SK-N-SH (cell line): Measurements from ENCODE around the gene MAPKAP1. TPM values are rescaled to one million over a fixed set of nuclear protein-coding genes. Genes with fewer than 3 reads are reported as not detected.

ENCODE experiments used
- CTCF ChIA-PET: fragments of 300-600, 350-600 bp; formaldehyde crosslinking; extraction: SDS; loops from one replicate; lab custom pipeline; 2021; lab: Yijun Ruan, JAX
- POLR2A ChIA-PET: fragments of 350-600 bp; sonication (Branson Sonifier 250); formaldehyde crosslinking; extraction: SDS; loops from one replicate; lab custom pipeline; 2020; ENCODE audit warnings: antibody characterized with exemption, inconsistent platforms; lab: Yijun Ruan, JAX
- DNase-seq: peaks from one replicate; pipeline ENCODE4 v3.0.0; 2012
- H2AFZ ChIP-seq: fragments of 200-600 bp; sonication (generic); 2 replicates; pipeline ENCODE4 v1.8.1; 2016; ENCODE audit warnings: antibody characterized with exemption, mild to moderate bottlenecking, low read depth
- H3F3A ChIP-seq: fragments of 200-600 bp; sonication (generic); replicated peaks from 2 replicates; pipeline ENCODE3; 2016; ENCODE audit warnings: antibody characterized with exemption, mild to moderate bottlenecking; ENCODE audit not compliant: insufficient read depth
- H3K27ac ChIP-seq, 2 experiments: fragments of 200-500 bp in 1 of 2; fragments of 200-600 bp in 1 of 2; sonication (Bioruptor generic) in 1 of 2; sonication (generic), shearing (Covaris generic) in 1 of 2; 2 replicates each; pipeline versions ENCODE4 v1.5.1 to v1.6.1; 2014 to 2016; ENCODE audit warnings: low read depth in 2 of 2, inconsistent platforms in 1 of 2, low read length in 1 of 2, mild to moderate bottlenecking in 1 of 2, mixed read lengths in 1 of 2
- H3K27me3 ChIP-seq: fragments of 200-600 bp; sonication (generic), shearing (Covaris generic); 2 replicates; pipeline ENCODE4 v1.6.1; 2016; ENCODE audit warnings: mixed run types; ENCODE audit not compliant: insufficient read depth
- H3K36me3 ChIP-seq, 2 experiments: fragments of 200-500 bp in 1 of 2; fragments of 200-600 bp in 1 of 2; sonication (Bioruptor generic) in 1 of 2; sonication (generic) in 1 of 2; replicated peaks in 1 of 2; 2 replicates each; pipeline versions ENCODE3 to v1.5.1; 2014 to 2016; ENCODE audit warnings: low read length in 1 of 2, mild to moderate bottlenecking in 1 of 2; ENCODE audit not compliant: insufficient read depth in 2 of 2, control insufficient read depth in 1 of 2
- H3K4me1 ChIP-seq, 2 experiments: fragments of 200-500 bp in 1 of 2; fragments of 200-600 bp in 1 of 2; sonication (Bioruptor generic) in 1 of 2; sonication (generic), shearing (Covaris generic) in 1 of 2; 2 replicates each; pipeline versions ENCODE4 v1.5.1 to v1.6.1; 2014 to 2016; ENCODE audit warnings: low read depth in 1 of 2, low read length in 1 of 2, mixed run types in 1 of 2; ENCODE audit not compliant: insufficient read depth in 2 of 2, control insufficient read depth in 1 of 2
- H3K4me2 ChIP-seq: fragments of 200-600 bp; sonication (generic), shearing (Covaris generic); 2 replicates; pipeline ENCODE4 v1.6.1; 2017; ENCODE audit warnings: mixed run types
- H3K4me3 ChIP-seq, 2 experiments: fragments of 200-500 bp in 1 of 2; fragments of 200-600 bp in 1 of 2; sonication (Bioruptor generic) in 1 of 2; sonication (generic), shearing (Covaris generic) in 1 of 2; 2 replicates each; pipeline versions ENCODE4 v1.5.1 to v1.8.1; 2014 to 2016; ENCODE audit warnings: low read depth in 2 of 2, inconsistent platforms in 1 of 2, low read length in 1 of 2, mild to moderate bottlenecking in 1 of 2, mixed read lengths in 1 of 2, moderate library complexity in 1 of 2
- H3K79me2 ChIP-seq: fragments of 200-600 bp; sonication (generic); 2 replicates; pipeline ENCODE4 v1.8.1; 2017; ENCODE audit warnings: mild to moderate bottlenecking; ENCODE audit not compliant: insufficient read depth
- H3K9ac ChIP-seq: fragments of 200-600 bp; sonication (generic); 2 replicates; pipeline ENCODE4 v1.6.1; 2017; ENCODE audit warnings: mixed run types
- H3K9me2 ChIP-seq: fragments of 200-600 bp; sonication (generic); 2 replicates; pipeline ENCODE4 v1.6.1; 2017; ENCODE audit warnings: mixed run types
- H3K9me3 ChIP-seq: fragments of 200-600 bp; sonication (generic); 2 replicates; pipeline ENCODE4 v1.6.1; 2017; ENCODE audit warnings: mixed run types, mild to moderate bottlenecking, moderate library complexity
- H4K20me1 ChIP-seq: fragments of 200-600 bp; sonication (generic); 2 replicates; pipeline ENCODE4 v1.6.1; 2017; ENCODE audit warnings: mild to moderate bottlenecking, mixed run types; ENCODE audit not compliant: insufficient read depth
- CHD2 ChIP-seq: fragments of 150-350 bp; IDR thresholded peaks from 2 replicates; pipeline ENCODE4 v1.6.1; 2018; ENCODE audit warnings: low read length; ENCODE audit not compliant: partially characterized antibody
- ELF1 ChIP-seq: IDR thresholded peaks from 2 replicates; pipeline ENCODE4 v1.4.0; 2012
- FOXJ3 ChIP-seq: sonication (generic); formaldehyde crosslinking; IDR thresholded peaks from 2 replicates; pipeline ENCODE4 v1.5.1; 2020; ENCODE audit warnings: mild to moderate bottlenecking, missing genetic modification reagents
- MXI1 ChIP-seq: IDR thresholded peaks from 2 replicates; pipeline ENCODE4 v1.6.1; 2012; ENCODE audit warnings: mild to moderate bottlenecking, low read depth, low read length, improper control_type of control experiment
- PBX3 ChIP-seq: IDR thresholded peaks from 2 replicates; pipeline ENCODE4; 2012
- POLR2AphosphoS5 ChIP-seq: IDR thresholded peaks from 2 replicates; pipeline ENCODE4 v1.6.1; 2012; ENCODE audit warnings: low read depth, low read length
- RAD21 ChIP-seq: IDR thresholded peaks from 2 replicates; pipeline ENCODE4 v1.6.1; 2012; ENCODE audit warnings: mild to moderate bottlenecking, low read length
- RFX5 ChIP-seq: IDR thresholded peaks from 2 replicates; pipeline ENCODE4 v1.6.1; 2012; ENCODE audit warnings: mild to moderate bottlenecking, improper control_type of control experiment, low read length
- RXRA ChIP-seq: IDR thresholded peaks from 2 replicates; pipeline ENCODE4 v1.4.0; 2012; ENCODE audit warnings: low read depth, mild to moderate bottlenecking, borderline replicate concordance
- SIN3A ChIP-seq: IDR thresholded peaks from 2 replicates; pipeline ENCODE4 v1.6.1; 2012; ENCODE audit warnings: low read depth, mild to moderate bottlenecking, low read length, moderate library complexity, borderline replicate concordance
- TEAD4 ChIP-seq: IDR thresholded peaks from 2 replicates; pipeline ENCODE4 v1.4.0; 2012; ENCODE audit warnings: mild to moderate bottlenecking, borderline replicate concordance; ENCODE audit not compliant: insufficient read depth
- USF1 ChIP-seq: IDR thresholded peaks from 2 replicates; pipeline ENCODE4 v1.4.0; 2012; ENCODE audit warnings: low read depth, borderline replicate concordance
- USF2 ChIP-seq: fragments of 150-350 bp; IDR thresholded peaks from 2 replicates; pipeline ENCODE4 v1.6.1; 2017; ENCODE audit warnings: antibody characterized with exemption, low read length, low read depth, borderline replicate concordance
- YY1 ChIP-seq: IDR thresholded peaks from 2 replicates; pipeline ENCODE4 v1.4.0; 2012; ENCODE audit warnings: low read depth, mild to moderate bottlenecking
- WGBS: methylation state at CpG from one replicate; pipeline ENCODE4 v1.1.6; 2017; ENCODE audit warnings: low lambda C conversion rate; 5-methylcytosine and 5-hydroxymethylcytosine counted together
- polyA plus RNA-seq, 3 experiments: library from polyadenylated mRNA; depleted of rRNA; stranded (reverse); fragments of >200 nt; gene quantifications; 2 replicates each; pipeline ENCODE4 v1.2.3, GENCODE V29; 2012
- TF ChIP-seq, protein P1 (sequence below): IDR thresholded peaks from 2 replicates; pipeline ENCODE4 v1.6.1; 2012; ENCODE audit warnings: mild to moderate bottlenecking, low read depth, low read length, moderate library complexity
- TF ChIP-seq, protein P2 (sequence below): fragments of 150-350 bp; IDR thresholded peaks from 2 replicates; pipeline ENCODE4 v1.6.1; 2016; ENCODE audit warnings: mild to moderate bottlenecking, low read depth, low read length

Gene MAPKAP1
- polyA plus RNA-seq, 1 of the 3 experiments (the other 2 are of a cell fraction), result 117 TPM

GRCh38 chr9:125652233-125652594 is 54.8 kb downstream of the MAPKAP1 start:
- peaks cover 70% of the 10 kb centered on the region for H3F3A ChIP-seq
- no peak overlapping the region for H3K4me2 ChIP-seq
- peaks cover 73% of the 10 kb centered on the region for H3K79me2 ChIP-seq
- H3K9ac ChIP-seq, result no peak overlapping the region
- H3K4me3 ChIP-seq, result no peak overlapping the region
- no peak overlapping the region for H2AFZ ChIP-seq
- H3K9me2 ChIP-seq, result no peaks in the 10 kb centered on the region
- no peak overlapping the region for H3K27ac ChIP-seq
- no peaks in the 10 kb centered on the region for H4K20me1 ChIP-seq
- 86% methylated on average over 2 of the region's 2 CpGs for WGBS
- H3K27me3 ChIP-seq, result no peaks in the 10 kb centered on the region
- ChIA-PET CTCF (interaction anchor here (1.1 to 1.6 kb wide), 3 partner anchors 10 to 94 kb away, joined by 3 to 4 read pairs (median 4); no protein-coding TSS in a partner anchor), POLR2A (no interaction called here)
- peaks cover 8 to 61% of the 10 kb centered on the region in 2 experiments for H3K4me1 ChIP-seq
- no peaks in the 10 kb centered on the region for H3K9me3 ChIP-seq
- peaks cover under 1 to 4% of the 10 kb centered on the region in 2 experiments for H3K36me3 ChIP-seq
- no peak for TF ChIP-seq CHD2
- TF ChIP-seq YY1, result no peak
- no peak for TF ChIP-seq RXRA
- DNase-seq, result no peak

- Histone ChIP-seq H3K27me3 (no peaks in the 10 kb centered on the region), H3K9ac (no peak overlapping the region), H3K9me3 (no peaks in the 10 kb centered on the region), H3K79me2 (peaks cover 76% of the 10 kb centered on the region), H3K9me2 (no peaks in the 10 kb centered on the region), H3K36me3 (peaks cover 0 to 4% of the 10 kb centered on the region in 2 experiments), H3K4me1 (peaks cover 13 to 60% of the 10 kb centered on the region in 2 experiments), H3K4me2 (no peak overlapping the region), H3K27ac (peak overlapping the region in 1 of 2 experiments; percentile 98; a peak in 2 of 4 replicates), H2AFZ (no peak overlapping the region), H3F3A (peaks cover 73% of the 10 kb centered on the region), H3K4me3 (no peak overlapping the region), H4K20me1 (no peaks in the 10 kb centered on the region)
- POLR2A ChIA-PET, result no interaction called here
- 86% methylated on average over 7 of the region's 7 CpGs for WGBS
- DNase-seq, result no peak
- CTCF ChIA-PET, result interaction anchor here (1.1 to 1.6 kb wide), 3 partner anchors 10 to 93 kb away, joined by 3 to 4 read pairs (median 4); no protein-coding TSS in a partner anchor
- TF ChIP-seq RAD21, result no peak
- TF ChIP-seq POLR2AphosphoS5, result no peak
- TF ChIP-seq RXRA, result no peak
- TF ChIP-seq, protein P1, sequence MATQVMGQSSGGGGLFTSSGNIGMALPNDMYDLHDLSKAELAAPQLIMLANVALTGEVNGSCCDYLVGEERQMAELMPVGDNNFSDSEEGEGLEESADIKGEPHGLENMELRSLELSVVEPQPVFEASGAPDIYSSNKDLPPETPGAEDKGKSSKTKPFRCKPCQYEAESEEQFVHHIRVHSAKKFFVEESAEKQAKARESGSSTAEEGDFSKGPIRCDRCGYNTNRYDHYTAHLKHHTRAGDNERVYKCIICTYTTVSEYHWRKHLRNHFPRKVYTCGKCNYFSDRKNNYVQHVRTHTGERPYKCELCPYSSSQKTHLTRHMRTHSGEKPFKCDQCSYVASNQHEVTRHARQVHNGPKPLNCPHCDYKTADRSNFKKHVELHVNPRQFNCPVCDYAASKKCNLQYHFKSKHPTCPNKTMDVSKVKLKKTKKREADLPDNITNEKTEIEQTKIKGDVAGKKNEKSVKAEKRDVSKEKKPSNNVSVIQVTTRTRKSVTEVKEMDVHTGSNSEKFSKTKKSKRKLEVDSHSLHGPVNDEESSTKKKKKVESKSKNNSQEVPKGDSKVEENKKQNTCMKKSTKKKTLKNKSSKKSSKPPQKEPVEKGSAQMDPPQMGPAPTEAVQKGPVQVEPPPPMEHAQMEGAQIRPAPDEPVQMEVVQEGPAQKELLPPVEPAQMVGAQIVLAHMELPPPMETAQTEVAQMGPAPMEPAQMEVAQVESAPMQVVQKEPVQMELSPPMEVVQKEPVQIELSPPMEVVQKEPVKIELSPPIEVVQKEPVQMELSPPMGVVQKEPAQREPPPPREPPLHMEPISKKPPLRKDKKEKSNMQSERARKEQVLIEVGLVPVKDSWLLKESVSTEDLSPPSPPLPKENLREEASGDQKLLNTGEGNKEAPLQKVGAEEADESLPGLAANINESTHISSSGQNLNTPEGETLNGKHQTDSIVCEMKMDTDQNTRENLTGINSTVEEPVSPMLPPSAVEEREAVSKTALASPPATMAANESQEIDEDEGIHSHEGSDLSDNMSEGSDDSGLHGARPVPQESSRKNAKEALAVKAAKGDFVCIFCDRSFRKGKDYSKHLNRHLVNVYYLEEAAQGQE, result no peak
- no peak for TF ChIP-seq USF1
- no peak for TF ChIP-seq USF2
- TF ChIP-seq RFX5, result no peak
- no peak for TF ChIP-seq FOXJ3
- TF ChIP-seq MXI1, result no peak
- no peak for TF ChIP-seq TEAD4
- no peak for TF ChIP-seq SIN3A
- no peak for TF ChIP-seq PBX3
- no peak for TF ChIP-seq ELF1
- TF ChIP-seq, protein P2, sequence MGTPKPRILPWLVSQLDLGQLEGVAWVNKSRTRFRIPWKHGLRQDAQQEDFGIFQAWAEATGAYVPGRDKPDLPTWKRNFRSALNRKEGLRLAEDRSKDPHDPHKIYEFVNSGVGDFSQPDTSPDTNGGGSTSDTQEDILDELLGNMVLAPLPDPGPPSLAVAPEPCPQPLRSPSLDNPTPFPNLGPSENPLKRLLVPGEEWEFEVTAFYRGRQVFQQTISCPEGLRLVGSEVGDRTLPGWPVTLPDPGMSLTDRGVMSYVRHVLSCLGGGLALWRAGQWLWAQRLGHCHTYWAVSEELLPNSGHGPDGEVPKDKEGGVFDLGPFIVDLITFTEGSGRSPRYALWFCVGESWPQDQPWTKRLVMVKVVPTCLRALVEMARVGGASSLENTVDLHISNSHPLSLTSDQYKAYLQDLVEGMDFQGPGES, result no peak
These were observed 55.3 kb downstream of the MAPKAP1 start for GRCh38 chr9:125651576-125652232.
